Endothelial cell of umbilical vein (primary cell): Measurements from ENCODE around the gene PAXX. TPM values are rescaled to one million over a fixed set of nuclear protein-coding genes. Genes with fewer than 3 reads are reported as not detected.

Source experiments
- BruUV-seq: library from RNA; stranded (reverse); fragments of 400-500 nt; replicated peaks from 2 replicates; lab custom pipeline; 2021; lab: Mats Ljungman, UMichigan
- CTCF ChIA-PET: fragments of 300-600, 350-600 bp; sonication (Branson Sonifier 250); formaldehyde crosslinking; loops from one replicate; lab custom pipeline; 2021; ENCODE audit warnings: antibody characterized with exemption, inconsistent platforms; lab: Charles Lee
- POLR2A ChIA-PET: fragments of 300-600, 350-600 bp; sonication (Branson Sonifier 250); formaldehyde crosslinking; loops from one replicate; lab custom pipeline; 2021; ENCODE audit warnings: antibody characterized with exemption, inconsistent platforms; lab: Charles Lee
- DNase-seq: peaks from one replicate; pipeline ENCODE4 v3.0.0-alpha.2; 2011; ENCODE audit warnings: low read depth, low spot score
- FAIRE-seq: peaks from 2 replicates; lab custom pipeline; 2011; peaks lifted over from hg19 to GRCh38; lab: Jason Lieb, UNC
- H2AFZ ChIP-seq: 2 replicates; pipeline ENCODE4 v1.6.0; 2012; ENCODE audit warnings: low read depth, low read length, control low read depth, inconsistent platforms
- H3K27ac ChIP-seq: 2 replicates; pipeline ENCODE4 v1.5.1; 2011; ENCODE audit warnings: low read depth, mild to moderate bottlenecking, control low read depth, low read length, moderate library complexity; ENCODE audit not compliant: insufficient read depth
- H3K27me3 ChIP-seq, 2 experiments: 2 replicates each; pipeline versions ENCODE4 v1.6.0 to v1.6.1; 2011; ENCODE audit warnings: low read length in 2 of 2, mixed read lengths in 1 of 2; ENCODE audit not compliant: control insufficient read depth in 2 of 2, insufficient read depth in 2 of 2
- H3K36me3 ChIP-seq, 2 experiments: 2 replicates in 1 of 2; 3 replicates in 1 of 2; pipeline ENCODE4 v1.5.1; 2011; ENCODE audit warnings: low read length in 2 of 2, mild to moderate bottlenecking in 1 of 2, moderate library complexity in 1 of 2; ENCODE audit not compliant: control insufficient read depth in 2 of 2, insufficient read depth in 2 of 2; ENCODE audit errors: extremely low read depth in 1 of 2
- H3K4me1 ChIP-seq: 3 replicates; pipeline ENCODE4 v1.5.1; 2011; ENCODE audit warnings: mild to moderate bottlenecking, low read length; ENCODE audit not compliant: control insufficient read depth, insufficient read depth; ENCODE audit errors: extremely low read depth
- H3K4me2 ChIP-seq: 2 replicates; pipeline ENCODE4 v1.6.1; 2011; ENCODE audit warnings: low read length, control low read depth, mixed read lengths; ENCODE audit not compliant: insufficient read depth
- H3K4me3 ChIP-seq, 3 experiments: fragments of 200-600 bp in 1 of 3; sonication (generic), shearing (Covaris generic) in 1 of 3; replicated peaks in 1 of 3; 2 replicates each; pipeline ENCODE4 v1.5.1; 2011 to 2016; ENCODE audit warnings: control low read depth in 3 of 3, low read length in 3 of 3, mild to moderate bottlenecking in 2 of 3, inconsistent platforms in 1 of 3, low read depth in 1 of 3, moderate library complexity in 1 of 3; ENCODE audit not compliant: insufficient read depth in 1 of 3
- H3K79me2 ChIP-seq: 2 replicates; pipeline ENCODE4 v1.6.0; 2012; ENCODE audit warnings: low read length, inconsistent platforms; ENCODE audit not compliant: control insufficient read depth, insufficient read depth
- H3K9ac ChIP-seq: replicated peaks from 2 replicates; pipeline ENCODE3; 2011; ENCODE audit warnings: low read length, control low read depth; ENCODE audit not compliant: insufficient read depth; ENCODE audit errors: extremely low read depth
- H3K9me1 ChIP-seq: replicated peaks from 3 replicates; pipeline ENCODE4 v1.6.0; 2011; ENCODE audit warnings: mild to moderate bottlenecking, low read length; ENCODE audit not compliant: control insufficient read depth, insufficient read depth; ENCODE audit errors: extremely low read depth
- H3K9me3 ChIP-seq: replicated peaks from 2 replicates; pipeline ENCODE4 v1.5.1; 2012; ENCODE audit warnings: low read length, inconsistent platforms; ENCODE audit not compliant: control insufficient read depth, insufficient read depth
- H4K20me1 ChIP-seq: replicated peaks from 2 replicates; pipeline ENCODE3; 2011; ENCODE audit warnings: mild to moderate bottlenecking, low read length; ENCODE audit not compliant: control insufficient read depth, insufficient read depth; ENCODE audit errors: extremely low read depth
- EZH2 ChIP-seq: IDR thresholded peaks from 2 replicates; pipeline ENCODE4 v1.6.1; 2012; ENCODE audit warnings: borderline replicate concordance, low read depth, mild to moderate bottlenecking, moderate library complexity, low read length, inconsistent platforms; ENCODE audit not compliant: severe bottlenecking
- FOS ChIP-seq: IDR thresholded peaks from 2 replicates; pipeline ENCODE4 v1.6.1; 2011; ENCODE audit warnings: mild to moderate bottlenecking, low read length, moderate library complexity, borderline replicate concordance; ENCODE audit not compliant: insufficient read depth
- GATA2 ChIP-seq: IDR thresholded peaks from 2 replicates; pipeline ENCODE4 v1.7.0; 2011; ENCODE audit warnings: low read depth, mild to moderate bottlenecking, moderate library complexity, mixed read lengths, low read length; ENCODE audit not compliant: insufficient read length, insufficient read depth
- JUN ChIP-seq: IDR thresholded peaks from 2 replicates; pipeline ENCODE4 v1.6.1; 2011; ENCODE audit warnings: borderline replicate concordance, low read depth; ENCODE audit not compliant: insufficient read length, insufficient read depth
- MYC ChIP-seq: IDR thresholded peaks from one replicate; pipeline ENCODE4 v1.6.1; 2011; ENCODE audit warnings: mild to moderate bottlenecking, low read depth, low read length
- POLR2A ChIP-seq: IDR thresholded peaks from 2 replicates; pipeline ENCODE4 v1.6.1; 2012; ENCODE audit warnings: low read depth, mild to moderate bottlenecking, control low read depth, low read length
- POLR2AphosphoS5 ChIP-seq: IDR thresholded peaks from 2 replicates; pipeline ENCODE4 v1.6.1; 2012; ENCODE audit warnings: low read depth, mild to moderate bottlenecking, control low read depth, low read length, moderate library complexity; ENCODE audit not compliant: insufficient read depth
- dilution Hi-C: fragments of 300-500 bp; cut with MboI; formaldehyde crosslinking; loops from one replicate; pipeline ENCODE4 v1.15.0; 2019; ENCODE audit warnings: low sequenced_read_pairs; ENCODE audit not compliant: extremely low pct_ligation_motif_present
- intact Hi-C: fragments of 100-400 bp; cut with micrococcal nuclease; formaldehyde crosslinking; loops from one replicate; pipeline ENCODE4 v1.10.0; 2022
- polyA plus RNA-seq, 4 experiments: library from polyadenylated mRNA; depleted of rRNA in 3 of 4; stranded (reverse) in 3 of 4; unstranded in 1 of 4; fragments of >200 nt; gene quantifications; 2 replicates each; pipeline versions ENCODE4 v1.2.1 to v1.2.3, GENCODE V29; 2011 to 2012; ENCODE audit warnings: missing spikeins in 1 of 4
- total RNA-seq: library from RNA; stranded (reverse); gene quantifications from 2 replicates; pipeline ENCODE4 v1.2.3, GENCODE V29; 2021
- TF ChIP-seq, protein P1 (sequence below): IDR thresholded peaks from 2 replicates; pipeline ENCODE4 v1.6.1; 2011; ENCODE audit not compliant: insufficient read depth, insufficient read length
- TF ChIP-seq, protein P2 (sequence below), 2 donors: IDR thresholded peaks; 1 replicate in 1 of 2; 2 replicates in 1 of 2; pipeline ENCODE4 v1.5.1; 2011; ENCODE audit warnings: low read length in 2 of 2, mild to moderate bottlenecking in 2 of 2, moderate library complexity in 2 of 2, control low read depth in 1 of 2, inconsistent platforms in 1 of 2, low read depth in 1 of 2; ENCODE audit not compliant: insufficient read depth in 1 of 2; ENCODE audit errors: extremely low read depth in 1 of 2

The PAXX gene
- total and polyA plus RNA-seq, 2 donors (not counting 3 experiments of a cell fraction or from before 2014, with no cell fraction given): 34.0 to 35.0 TPM

DNA sequence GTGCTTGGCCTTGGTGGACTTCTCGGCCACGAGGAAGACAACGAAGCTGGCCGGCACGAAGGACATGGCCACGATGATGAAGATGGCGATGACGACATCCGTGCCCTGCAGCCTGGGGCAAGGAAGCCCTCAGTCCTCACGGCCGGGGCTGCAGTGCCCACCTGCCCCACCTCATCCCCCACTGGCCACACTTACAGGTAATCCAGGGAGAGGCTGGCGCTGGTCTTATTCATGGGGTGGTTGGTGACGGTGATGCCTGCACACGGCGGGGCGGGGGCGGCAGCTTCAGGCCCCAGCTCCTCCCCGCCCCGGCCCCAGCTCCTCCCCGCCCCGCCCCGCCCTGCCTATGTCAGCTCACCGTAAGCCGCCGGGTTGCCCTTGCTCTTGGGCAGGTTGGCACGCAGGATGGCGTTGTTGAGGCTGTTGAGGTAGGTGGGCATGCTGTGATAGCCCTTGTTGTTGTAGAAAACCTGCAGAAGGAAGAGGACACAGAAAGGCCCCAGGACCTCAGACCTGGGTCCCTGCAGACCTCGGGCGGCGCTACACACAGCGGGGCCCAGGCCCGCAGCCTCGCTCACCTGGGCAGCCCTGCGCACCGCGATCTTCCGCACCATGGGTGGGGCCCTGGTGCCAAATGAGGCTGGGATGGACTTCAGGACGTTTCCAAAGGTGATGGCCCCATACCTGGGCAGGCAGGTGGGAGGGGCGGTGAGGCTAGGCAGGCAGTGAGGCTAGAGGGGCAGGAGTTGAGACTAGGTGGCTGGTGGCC, 19.9 kb downstream of the PAXX start:
- Histone ChIP-seq H3K36me3 (no peaks in the 10 kb centered on the region), H3K4me3 (no peak overlapping the region), H3K79me2 (no peaks in the 10 kb centered on the region), H2AFZ (no peak overlapping the region), H3K4me2 (no peak overlapping the region), H4K20me1 (no peaks in the 10 kb centered on the region), H3K9ac (no peak overlapping the region), H3K27ac (no peak overlapping the region), H3K9me3 (no peaks in the 10 kb centered on the region), H3K27me3 (no peaks in the 10 kb centered on the region), H3K9me1 (no peaks in the 10 kb centered on the region), H3K4me1 (no peaks in the 10 kb centered on the region)
- dilution Hi-C loops (no loop called here), intact Hi-C loops (no loop called here)
- no TSS peak for BruUV-seq
- FAIRE-seq (no peak), DNase-seq (no peak)
- ChIA-PET CTCF (interaction anchor here (1.4 to 1.7 kb wide), 2 partner anchors 17 to 23 kb away, joined by 3 to 4 read pairs; no protein-coding TSS in a partner anchor), POLR2A (no interaction called here)
- TF ChIP-seq EZH2 (no peak), JUN (no peak), GATA2 (no peak), POLR2A (no peak), FOS (no peak), MYC (no peak), POLR2AphosphoS5 (no peak)
- TF ChIP-seq, protein P1, sequence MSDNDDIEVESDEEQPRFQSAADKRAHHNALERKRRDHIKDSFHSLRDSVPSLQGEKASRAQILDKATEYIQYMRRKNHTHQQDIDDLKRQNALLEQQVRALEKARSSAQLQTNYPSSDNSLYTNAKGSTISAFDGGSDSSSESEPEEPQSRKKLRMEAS: no peak
- TF ChIP-seq, protein P2, sequence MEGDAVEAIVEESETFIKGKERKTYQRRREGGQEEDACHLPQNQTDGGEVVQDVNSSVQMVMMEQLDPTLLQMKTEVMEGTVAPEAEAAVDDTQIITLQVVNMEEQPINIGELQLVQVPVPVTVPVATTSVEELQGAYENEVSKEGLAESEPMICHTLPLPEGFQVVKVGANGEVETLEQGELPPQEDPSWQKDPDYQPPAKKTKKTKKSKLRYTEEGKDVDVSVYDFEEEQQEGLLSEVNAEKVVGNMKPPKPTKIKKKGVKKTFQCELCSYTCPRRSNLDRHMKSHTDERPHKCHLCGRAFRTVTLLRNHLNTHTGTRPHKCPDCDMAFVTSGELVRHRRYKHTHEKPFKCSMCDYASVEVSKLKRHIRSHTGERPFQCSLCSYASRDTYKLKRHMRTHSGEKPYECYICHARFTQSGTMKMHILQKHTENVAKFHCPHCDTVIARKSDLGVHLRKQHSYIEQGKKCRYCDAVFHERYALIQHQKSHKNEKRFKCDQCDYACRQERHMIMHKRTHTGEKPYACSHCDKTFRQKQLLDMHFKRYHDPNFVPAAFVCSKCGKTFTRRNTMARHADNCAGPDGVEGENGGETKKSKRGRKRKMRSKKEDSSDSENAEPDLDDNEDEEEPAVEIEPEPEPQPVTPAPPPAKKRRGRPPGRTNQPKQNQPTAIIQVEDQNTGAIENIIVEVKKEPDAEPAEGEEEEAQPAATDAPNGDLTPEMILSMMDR (IDR thresholded peaks at IDR 0.05; ENCODE audit: extremely low read depth in 1 of 2, insufficient read depth in 1 of 2, low read depth in 1 of 2, low read length in 2 of 2): no peak
